ENCODE results near the gene LLCFC1. TPM values are rescaled to one million over a fixed set of nuclear protein-coding genes. Genes with fewer than 3 reads are reported as not detected.

LLCFC1 gene
- total RNA-seq (not detected), polyA plus RNA-seq (not detected)
- long read RNA-seq, donor 1, result 0 reads
- long read RNA-seq, donor 2, result 0 reads
- long read RNA-seq, donor 3, result 0 reads
- long read RNA-seq, donor 4, result 0 reads

GRCh38 chr7:142939226-142939910 is at the start of gene LLCFC1:
TSS of gene LLCFC1 (plus strand) at chr7:142939484. CDS start at chr7:142939622, 138 bp downstream.
- Histone ChIP-seq H3K27ac (ENCODE audit: low read length) (no peak within 1 kb of the TSS), H3K9me3 (ENCODE audit: control insufficient read depth, low read length) (no peaks in the 10 kb centered on the region), H3K4me3 (ENCODE audit: low read length) (no peak within 1 kb of the TSS), H3K4me1 (ENCODE audit: control insufficient read depth, insufficient read depth, low read length) (no peaks in the 10 kb centered on the region), H3K27me3 (ENCODE audit: control insufficient read depth, insufficient read depth) (no peaks in the 10 kb centered on the region)
- ATAC-seq, result no peak
- 68% methylated on average over 10 of the region's 10 CpGs for WGBS
- intact Hi-C loops (cut with DNase I), result no loop called here
- no peak for DNase-seq

- Histone ChIP-seq H3K4me3 (ENCODE audit: low read length) (no peak overlapping the region), H3K9me3 (ENCODE audit: control insufficient read depth, low read length) (no peaks in the 10 kb centered on the region), H3K4me1 (ENCODE audit: control insufficient read depth, insufficient read depth, low read length) (no peaks in the 10 kb centered on the region), H3K27me3 (ENCODE audit: control insufficient read depth, insufficient read depth) (no peaks in the 10 kb centered on the region), H3K27ac (ENCODE audit: low read length) (no peak overlapping the region)
- WGBS, result 63% methylated on average over 3 of the region's 3 CpGs
- intact Hi-C loops (cut with DNase I), result no loop called here
- DNase-seq, result no peak
- ATAC-seq, result no peak
These were observed 49.5 kb upstream of the LLCFC1 start for GRCh38 chr7:142889816-142890215.

GRCh38 chr7:142890874-142891485 is 48.3 kb upstream of the LLCFC1 start:
- no peaks in the 10 kb centered on the region for H3K4me1 ChIP-seq (ENCODE audit: control insufficient read depth, insufficient read depth, low read length)
- WGBS, result 80% methylated on average over 12 of the region's 12 CpGs
- H3K27ac ChIP-seq (ENCODE audit: low read length), result no peak overlapping the region
- H3K27me3 ChIP-seq (ENCODE audit: control insufficient read depth, insufficient read depth), result no peaks in the 10 kb centered on the region
- no peak overlapping the region for H3K4me3 ChIP-seq (ENCODE audit: low read length)
- DNase-seq (no peak), ATAC-seq (no peak)
- intact Hi-C loops (cut with DNase I), result no loop called here
- no peaks in the 10 kb centered on the region for H3K9me3 ChIP-seq (ENCODE audit: control insufficient read depth, low read length)

- no peak for DNase-seq
- no peaks in the 10 kb centered on the region for H3K27me3 ChIP-seq (ENCODE audit: control insufficient read depth, insufficient read depth)
- no peaks in the 10 kb centered on the region for H3K9me3 ChIP-seq (ENCODE audit: control insufficient read depth, low read length)
- no peak overlapping the region for H3K27ac ChIP-seq (ENCODE audit: low read length)
- no peak overlapping the region for H3K4me3 ChIP-seq (ENCODE audit: low read length)
- intact Hi-C loops (cut with DNase I), result no loop called here
- ATAC-seq, result no peak
- WGBS, result 81% methylated on average over 10 of the region's 10 CpGs
- H3K4me1 ChIP-seq (ENCODE audit: control insufficient read depth, insufficient read depth, low read length), result no peaks in the 10 kb centered on the region
These were observed 47.7 kb upstream of the LLCFC1 start for GRCh38 chr7:142891490-142892082.

- 85% methylated on average over 5 of the region's 5 CpGs for WGBS
- no peak overlapping the region for H3K4me3 ChIP-seq (ENCODE audit: low read length)
- ATAC-seq (no peak), DNase-seq (no peak)
- intact Hi-C loops (cut with DNase I), result no loop called here
- H3K27ac ChIP-seq (ENCODE audit: low read length), result no peak overlapping the region
- H3K9me3 ChIP-seq (ENCODE audit: control insufficient read depth, low read length), result no peaks in the 10 kb centered on the region
- H3K4me1 ChIP-seq (ENCODE audit: control insufficient read depth, insufficient read depth, low read length), result no peaks in the 10 kb centered on the region
- no peaks in the 10 kb centered on the region for H3K27me3 ChIP-seq (ENCODE audit: control insufficient read depth, insufficient read depth)
These were observed 46.3 kb upstream of the LLCFC1 start for GRCh38 chr7:142892951-142893350.

- no peak for ATAC-seq
- DNase-seq, result no peak
- H3K4me3 ChIP-seq (ENCODE audit: low read length), result no peak overlapping the region
These were observed 44.9 kb upstream of the LLCFC1 start for GRCh38 chr7:142894112-142894984.

GRCh38 chr7:142894985-142895593 is 44.2 kb upstream of the LLCFC1 start:
- 59% methylated on average over 6 of the region's 6 CpGs for WGBS
- no peaks in the 10 kb centered on the region for H3K4me1 ChIP-seq (ENCODE audit: control insufficient read depth, insufficient read depth, low read length)
- no peak overlapping the region for H3K27ac ChIP-seq (ENCODE audit: low read length)
- H3K4me3 ChIP-seq (ENCODE audit: low read length), result no peak overlapping the region
- H3K9me3 ChIP-seq (ENCODE audit: control insufficient read depth, low read length), result no peaks in the 10 kb centered on the region
- intact Hi-C loops (cut with DNase I), result no loop called here
- ATAC-seq, result no peak
- no peaks in the 10 kb centered on the region for H3K27me3 ChIP-seq (ENCODE audit: control insufficient read depth, insufficient read depth)
- no peak for DNase-seq

More at GRCh38 chr7:142894112-142894984, 44.9 kb upstream of the LLCFC1 start:
- WGBS, result 62% methylated on average over 12 of the region's 12 CpGs
- H3K4me1 ChIP-seq (ENCODE audit: control insufficient read depth, insufficient read depth, low read length), result no peaks in the 10 kb centered on the region
- no peaks in the 10 kb centered on the region for H3K27me3 ChIP-seq (ENCODE audit: control insufficient read depth, insufficient read depth)
- intact Hi-C loops (cut with DNase I), result no loop called here
- H3K27ac ChIP-seq (ENCODE audit: low read length), result no peak overlapping the region
- H3K9me3 ChIP-seq (ENCODE audit: control insufficient read depth, low read length), result no peaks in the 10 kb centered on the region

- no peaks in the 10 kb centered on the region for H3K4me1 ChIP-seq (ENCODE audit: control insufficient read depth, insufficient read depth, low read length)
- no peak overlapping the region for H3K27ac ChIP-seq (ENCODE audit: low read length)
- intact Hi-C loops (cut with DNase I), result no loop called here
- DNase-seq (no peak), ATAC-seq (no peak)
- H3K27me3 ChIP-seq (ENCODE audit: control insufficient read depth, insufficient read depth), result no peaks in the 10 kb centered on the region
- no peak overlapping the region for H3K4me3 ChIP-seq (ENCODE audit: low read length)
- H3K9me3 ChIP-seq (ENCODE audit: control insufficient read depth, low read length), result no peaks in the 10 kb centered on the region
- 85% methylated on average over 3 of the region's 3 CpGs for WGBS
These were observed 43.1 kb upstream of the LLCFC1 start for GRCh38 chr7:142896151-142896550.

GRCh38 chr7:142896741-142897379 is 42.4 kb upstream of the LLCFC1 start:
- 82% methylated on average over 3 of the region's 3 CpGs for WGBS
- intact Hi-C loops (cut with DNase I), result no loop called here

GRCh38 chr7:142897691-142898090 is 41.6 kb upstream of the LLCFC1 start:
- no peaks in the 10 kb centered on the region for H3K27me3 ChIP-seq (ENCODE audit: control insufficient read depth, insufficient read depth)
- 85% methylated on average over 7 of the region's 7 CpGs for WGBS
- H3K4me1 ChIP-seq (ENCODE audit: control insufficient read depth, insufficient read depth, low read length), result no peaks in the 10 kb centered on the region
- H3K4me3 ChIP-seq (ENCODE audit: low read length), result no peak overlapping the region
- no peak overlapping the region for H3K27ac ChIP-seq (ENCODE audit: low read length)
- ATAC-seq, result no peak
- intact Hi-C loops (cut with DNase I), result no loop called here
- no peak for DNase-seq
- H3K9me3 ChIP-seq (ENCODE audit: control insufficient read depth, low read length), result no peaks in the 10 kb centered on the region

More at GRCh38 chr7:142896741-142897379, 42.4 kb upstream of the LLCFC1 start:
- Histone ChIP-seq H3K27ac (ENCODE audit: low read length) (no peak overlapping the region), H3K9me3 (ENCODE audit: control insufficient read depth, low read length) (no peaks in the 10 kb centered on the region), H3K27me3 (ENCODE audit: control insufficient read depth, insufficient read depth) (no peaks in the 10 kb centered on the region), H3K4me3 (ENCODE audit: low read length) (no peak overlapping the region), H3K4me1 (ENCODE audit: control insufficient read depth, insufficient read depth, low read length) (no peaks in the 10 kb centered on the region)
- no peak for ATAC-seq
- DNase-seq, result no peak

Measured in right cardiac atrium (tissue), 5 donors.